Activated CD8-positive, alpha-beta memory T cell treated with anti-CD3 and anti-CD28 coated beads, Interleukin-2, amount 50 U/mL, for 48 hours (primary cell): ENCODE results near the gene PLAC9.

ENCODE experiments used
- DNase-seq: peaks from one replicate; pipeline ENCODE4 v3.0.0-alpha.2; 2020

PLAC9 gene

GRCh38 chr10:80161321-80162083, 29.0 kb downstream of the PLAC9 start:
- DNase-seq: no peak

GRCh38 chr10:80163741-80164341, 31.3 kb downstream of the PLAC9 start:
- no peak for DNase-seq

- no peak for DNase-seq
These were observed 32.1 kb downstream of the PLAC9 start for GRCh38 chr10:80164596-80164995.

- no peak for DNase-seq
These were observed 32.6 kb downstream of the PLAC9 start for GRCh38 chr10:80165173-80165572.

- no peak for DNase-seq
These were observed 34.3 kb downstream of the PLAC9 start for GRCh38 chr10:80166581-80167470.

- DNase-seq: no peak
These were observed 35.1 kb downstream of the PLAC9 start for GRCh38 chr10:80167471-80168161.

GRCh38 chr10:80168162-80168511, 35.6 kb downstream of the PLAC9 start:
- DNase-seq: no peak

GRCh38 chr10:80168679-80169380, 36.3 kb downstream of the PLAC9 start:
- no peak for DNase-seq

GRCh38 chr10:80170026-80170425, 37.5 kb downstream of the PLAC9 start:
- no peak for DNase-seq

GRCh38 chr10:80170641-80171040, 38.1 kb downstream of the PLAC9 start:
- DNase-seq: no peak

GRCh38 chr10:80171248-80171660, 38.7 kb downstream of the PLAC9 start:
- no peak for DNase-seq

GRCh38 chr10:80172896-80173295, 40.4 kb downstream of the PLAC9 start:
- DNase-seq: no peak

- DNase-seq: no peak
These were observed 40.9 kb downstream of the PLAC9 start for GRCh38 chr10:80173466-80173865.

GRCh38 chr10:80174641-80175395, 42.3 kb downstream of the PLAC9 start:
- no peak for DNase-seq

GRCh38 chr10:80176526-80176925, 44.0 kb downstream of the PLAC9 start:
- no peak for DNase-seq

GRCh38 chr10:80177781-80178636, 45.5 kb downstream of the PLAC9 start:
- DNase-seq: no peak

- no peak for DNase-seq
These were observed 50.5 kb downstream of the PLAC9 start for GRCh38 chr10:80182986-80183385.

- no peak for DNase-seq
These were observed 50.9 kb downstream of the PLAC9 start for GRCh38 chr10:80183436-80183835.

- no peak for DNase-seq
These were observed 51.8 kb downstream of the PLAC9 start for GRCh38 chr10:80184291-80184690.

GRCh38 chr10:80185578-80186299, 53.2 kb downstream of the PLAC9 start:
- no peak for DNase-seq
